HG03565 (cell line): ENCODE results near the gene LCN10.

Source experiments
- ATAC-seq: cut with Tn5 transposase; IDR thresholded peaks from one replicate; pipeline ENCODE4 v1.9.1; 2021; ENCODE audit warnings: mild to moderate bottlenecking, moderate library complexity; ENCODE audit not compliant: unreplicated experiment

The LCN10 gene

GRCh38 chr9:136690104-136690805 is 52.5 kb downstream of the LCN10 start:
- no peak for ATAC-seq

- no peak for ATAC-seq
These were observed 53.7 kb downstream of the LCN10 start for GRCh38 chr9:136689108-136689460.

- ATAC-seq: no peak
These were observed 54.2 kb downstream of the LCN10 start for GRCh38 chr9:136688274-136689107.
